Large intestine (tissue), 12 donors: ENCODE measurements around the gene USP17L18. TPM values are rescaled to one million over a fixed set of nuclear protein-coding genes. Genes with fewer than 3 reads are reported as not detected.
A peak's percentile ranks its signal among the peaks of the same experiment; 100 is the strongest.
"Not testable (repeated sequence)": the region's sequence is repeated elsewhere in the genome, so short reads cannot be mapped to it uniquely, and the experiment has no call there.

ENCODE experiments used
- DNase-seq, 2 donors: peaks; one replicate each; pipeline versions ENCODE4 v3.0.0 to v3.0.0-alpha.2; 2013
- H3K27ac ChIP-seq: one replicate; pipeline ENCODE4 v1.5.1; 2013; ENCODE audit warnings: low read length
- H3K27me3 ChIP-seq: 2 replicates; pipeline ENCODE4 v1.6.1; 2013; ENCODE audit warnings: low read length; ENCODE audit not compliant: control insufficient read depth, insufficient read depth
- H3K36me3 ChIP-seq: 2 replicates; pipeline ENCODE4 v1.6.1; 2013; ENCODE audit warnings: low read length; ENCODE audit not compliant: control insufficient read depth, insufficient read depth
- H3K4me1 ChIP-seq: one replicate; pipeline ENCODE4 v1.6.1; 2013; ENCODE audit warnings: low read length; ENCODE audit not compliant: control insufficient read depth, insufficient read depth
- H3K4me3 ChIP-seq: one replicate; pipeline ENCODE4 v1.5.1; 2013; ENCODE audit warnings: low read length
- H3K9me3 ChIP-seq: one replicate; pipeline ENCODE4 v1.6.1; 2013; ENCODE audit warnings: mild to moderate bottlenecking, low read depth, low read length, moderate library complexity; ENCODE audit not compliant: control insufficient read depth
- WGBS: methylation state at CpG from one replicate; pipeline ENCODE4 v1.1.5; 2013; ENCODE audit warnings: low lambda C conversion rate; ENCODE audit not compliant: insufficient coverage; 5-methylcytosine and 5-hydroxymethylcytosine counted together
- long read RNA-seq, 11 donors: transcript quantifications; one replicate each; lab custom pipeline, GENCODE V29; 2026
- polyA plus RNA-seq: library from polyadenylated mRNA; unstranded; fragments of 120-200 nt; gene quantifications from one replicate; pipeline ENCODE4 v1.2.1, GENCODE V29; 2013

USP17L18 gene
- not detected for polyA plus RNA-seq
- long read RNA-seq, donor 1 = 0 reads
- long read RNA-seq, donor 2 = 0 reads
- long read RNA-seq, donor 3 = 0 reads
- long read RNA-seq, donor 4 = 0 reads
- long read RNA-seq, donor 5 = 0 reads
- long read RNA-seq, donor 6 = 0 reads
- long read RNA-seq, donor 7 = 0 reads
- long read RNA-seq, donor 8 = 0 reads
- long read RNA-seq, donor 9 = 0 reads
- long read RNA-seq, donor 10 = 0 reads
- long read RNA-seq, donor 11 = 0 reads

DNA sequence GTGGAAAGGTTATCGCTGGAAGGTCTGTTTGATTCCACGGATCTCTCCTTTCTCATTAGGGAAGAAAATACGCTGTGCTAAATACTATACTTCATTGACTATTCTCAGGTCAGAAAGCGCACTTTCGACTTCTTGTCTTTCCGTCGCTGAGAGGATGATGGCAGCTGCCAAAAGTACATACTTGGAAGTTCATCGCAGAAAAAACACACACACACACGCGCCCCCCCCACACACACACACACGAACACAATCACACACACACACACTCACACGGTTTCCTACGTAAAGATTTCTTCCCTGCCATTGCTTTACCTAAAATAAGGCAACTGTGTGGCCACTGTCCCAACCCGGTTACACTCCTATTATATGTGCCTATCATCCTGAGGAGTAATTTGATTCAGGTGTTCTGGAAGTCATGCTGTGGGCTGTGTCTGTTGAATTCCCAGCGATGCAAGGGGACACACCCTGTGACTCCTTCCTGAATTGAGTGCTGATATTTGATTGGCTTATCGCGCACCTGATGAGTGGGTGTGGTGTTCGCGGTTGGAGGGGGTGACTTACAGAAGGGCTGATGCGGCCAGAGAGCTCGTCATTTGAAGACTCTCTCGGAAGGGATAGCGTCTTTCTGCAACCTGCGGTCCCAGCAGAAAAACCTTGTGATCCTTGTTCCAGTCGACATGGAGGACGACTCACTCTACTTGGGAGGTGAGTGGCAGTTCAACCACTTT is at the start of gene USP17L18:
TSS of gene USP17L18 (plus strand) at position 678 of the 728 bp plus-strand sequence. CDS start at position 678, 0 bp downstream.
- peak in 1 of 2 donors; percentile 4 for DNase-seq
- not testable (repeated sequence) for H3K36me3 ChIP-seq, H3K4me1 ChIP-seq, H3K4me3 ChIP-seq, H3K27me3 ChIP-seq, H3K27ac ChIP-seq, H3K9me3 ChIP-seq
- 80% methylated on average over 2 of the region's 26 CpGs for WGBS

- no CpG with 5 or more reads among the region's 13 CpGs for WGBS
- DNase-seq, H3K27me3 ChIP-seq, H3K27ac ChIP-seq, H3K4me1 ChIP-seq, H3K9me3 ChIP-seq, H3K36me3 ChIP-seq, H3K4me3 ChIP-seq: not testable (repeated sequence)
Measured at GRCh38 chr4:9210357-9210756, 38.1 kb upstream of the USP17L18 start, which contains the start of gene USP17L10. Gene USP17L10, plus strand, starts transcription at chr4:9210657. Its CDS starts 0 bp downstream, at chr4:9210657.

DNA sequence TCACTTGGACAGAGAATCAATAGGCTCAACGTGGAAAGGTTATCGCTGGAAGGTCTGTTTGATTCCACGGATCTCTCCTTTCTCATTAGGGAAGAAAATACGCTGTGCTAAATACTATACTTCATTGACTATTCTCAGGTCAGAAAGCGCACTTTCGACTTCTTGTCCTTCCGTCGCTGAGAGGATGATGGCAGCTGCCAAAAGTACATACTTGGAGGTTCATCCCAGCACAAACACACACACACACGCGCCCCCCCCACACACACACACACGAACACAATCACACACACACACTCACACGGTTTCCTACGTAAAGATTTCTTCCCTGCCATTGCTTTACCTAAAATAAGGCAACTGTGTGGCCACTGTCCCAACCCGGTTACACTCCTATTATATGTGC is 33.7 kb upstream of the USP17L18 start:
- H3K27ac ChIP-seq, H3K9me3 ChIP-seq, H3K27me3 ChIP-seq, H3K36me3 ChIP-seq, H3K4me3 ChIP-seq, DNase-seq, H3K4me1 ChIP-seq: not testable (repeated sequence)
- WGBS = 93% methylated on average over 3 of the region's 14 CpGs

- H3K27ac ChIP-seq, H3K36me3 ChIP-seq, H3K9me3 ChIP-seq, H3K4me3 ChIP-seq, H3K27me3 ChIP-seq, DNase-seq, H3K4me1 ChIP-seq: not testable (repeated sequence)
- WGBS = no CpG with 5 or more reads among the region's 14 CpGs
Measured at GRCh38 chr4:9215105-9215504, 33.3 kb upstream of the USP17L18 start, which contains the start of gene USP17L11. Gene USP17L11, plus strand, starts transcription at chr4:9215405. Its CDS starts 0 bp downstream, at chr4:9215405.

DNA sequence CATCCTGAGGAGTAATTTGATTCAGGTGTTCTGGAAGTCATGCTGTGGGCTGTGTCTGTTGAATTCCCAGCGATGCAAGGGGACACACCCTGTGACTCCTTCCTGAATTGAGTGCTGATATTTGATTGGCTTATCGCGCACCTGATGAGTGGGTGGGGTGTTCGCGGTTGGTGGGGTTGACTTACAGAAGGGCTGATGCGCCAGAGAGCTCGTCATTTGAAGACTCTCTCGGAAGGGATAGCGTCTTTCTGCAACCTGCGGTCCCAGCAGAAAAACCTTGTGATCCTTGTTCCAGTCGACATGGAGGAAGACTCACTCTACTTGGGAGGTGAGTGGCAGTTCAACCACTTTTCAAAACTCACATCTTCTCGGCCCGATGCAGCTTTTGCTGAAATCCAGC is 28.6 kb upstream of the USP17L18 start, which contains the start of gene USP17L12:
TSS of gene USP17L12 (plus strand) at position 301 of the 400 bp plus-strand sequence. CDS start at position 301, 0 bp downstream.
- DNase-seq, H3K9me3 ChIP-seq, H3K27ac ChIP-seq, H3K27me3 ChIP-seq, H3K4me3 ChIP-seq, H3K4me1 ChIP-seq, H3K36me3 ChIP-seq: not testable (repeated sequence)
- no CpG with 5 or more reads among the region's 13 CpGs for WGBS

GRCh38 chr4:9224596-9224995 is 23.8 kb upstream of the USP17L18 start, which contains the start of gene USP17L13:
Gene USP17L13, plus strand, starts transcription at chr4:9224896. Its CDS starts 0 bp downstream, at chr4:9224896.
- DNase-seq, H3K4me1 ChIP-seq, H3K36me3 ChIP-seq, H3K27me3 ChIP-seq, H3K27ac ChIP-seq, H3K4me3 ChIP-seq, H3K9me3 ChIP-seq: not testable (repeated sequence)
- no CpG with 5 or more reads among the region's 14 CpGs for WGBS

GRCh38 chr4:9230249-9230648 is 18.2 kb upstream of the USP17L18 start:
- H3K4me3 ChIP-seq, H3K4me1 ChIP-seq, H3K36me3 ChIP-seq, DNase-seq, H3K9me3 ChIP-seq, H3K27ac ChIP-seq, H3K27me3 ChIP-seq: not testable (repeated sequence)
- WGBS = no CpG with 5 or more reads among the region's 8 CpGs

GRCh38 chr4:9234085-9234484 is 14.3 kb upstream of the USP17L18 start, which contains the start of gene USP17L15:
Gene USP17L15, plus strand, starts transcription at chr4:9234385. Its CDS starts 0 bp downstream, at chr4:9234385.
- H3K36me3 ChIP-seq, H3K27ac ChIP-seq, H3K27me3 ChIP-seq, H3K4me1 ChIP-seq, H3K9me3 ChIP-seq, DNase-seq, H3K4me3 ChIP-seq: not testable (repeated sequence)
- WGBS = no CpG with 5 or more reads among the region's 15 CpGs

DNA sequence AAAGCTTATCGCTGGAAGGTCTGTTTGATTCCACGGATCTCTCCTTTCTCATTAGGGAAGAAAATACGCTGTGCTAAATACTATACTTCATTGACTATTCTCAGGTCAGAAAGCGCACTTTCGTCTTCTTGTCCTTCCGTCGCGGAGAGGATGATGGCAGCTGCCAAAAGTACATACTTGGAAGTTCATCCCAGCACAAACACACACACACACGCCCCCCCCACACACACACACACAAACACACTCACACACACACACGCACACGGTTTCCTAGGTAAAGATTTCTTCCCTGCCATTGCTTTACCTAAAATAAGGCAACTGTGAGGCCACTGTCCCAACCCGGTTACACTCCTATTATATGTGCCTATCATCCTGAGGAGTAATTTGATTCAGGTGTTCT is 10.0 kb upstream of the USP17L18 start:
- DNase-seq = peak in 1 of 2 donors; percentile 1

GRCh38 chr4:9243579-9243978 is 4.9 kb upstream of the USP17L18 start, which contains the start of gene USP17L17:
Gene USP17L17, plus strand, starts transcription at chr4:9243879. Its CDS starts 0 bp downstream, at chr4:9243879.
- H3K36me3 ChIP-seq, H3K4me1 ChIP-seq, H3K9me3 ChIP-seq, H3K4me3 ChIP-seq, DNase-seq, H3K27ac ChIP-seq, H3K27me3 ChIP-seq: not testable (repeated sequence)
- whole genome bisulfite sequencing = no CpG with 5 or more reads among the region's 14 CpGs

More for the DNA sequence above, 10.0 kb upstream of the USP17L18 start:
- H3K4me3 ChIP-seq, H3K9me3 ChIP-seq, H3K27me3 ChIP-seq, H3K4me1 ChIP-seq, H3K36me3 ChIP-seq, H3K27ac ChIP-seq: not testable (repeated sequence)
- no CpG with 5 or more reads among the region's 12 CpGs for WGBS
